Activated CD8-positive, alpha-beta memory T cell treated with anti-CD3 and anti-CD28 coated beads, Interleukin-2, amount 50 U/mL, for 1 hour (primary cell): ENCODE measurements around the gene GPX4.

Source experiments
- DNase-seq: peaks from one replicate; pipeline ENCODE4 v3.0.0-alpha.2; 2020; ENCODE audit errors: extremely low read depth

Gene GPX4

DNA sequence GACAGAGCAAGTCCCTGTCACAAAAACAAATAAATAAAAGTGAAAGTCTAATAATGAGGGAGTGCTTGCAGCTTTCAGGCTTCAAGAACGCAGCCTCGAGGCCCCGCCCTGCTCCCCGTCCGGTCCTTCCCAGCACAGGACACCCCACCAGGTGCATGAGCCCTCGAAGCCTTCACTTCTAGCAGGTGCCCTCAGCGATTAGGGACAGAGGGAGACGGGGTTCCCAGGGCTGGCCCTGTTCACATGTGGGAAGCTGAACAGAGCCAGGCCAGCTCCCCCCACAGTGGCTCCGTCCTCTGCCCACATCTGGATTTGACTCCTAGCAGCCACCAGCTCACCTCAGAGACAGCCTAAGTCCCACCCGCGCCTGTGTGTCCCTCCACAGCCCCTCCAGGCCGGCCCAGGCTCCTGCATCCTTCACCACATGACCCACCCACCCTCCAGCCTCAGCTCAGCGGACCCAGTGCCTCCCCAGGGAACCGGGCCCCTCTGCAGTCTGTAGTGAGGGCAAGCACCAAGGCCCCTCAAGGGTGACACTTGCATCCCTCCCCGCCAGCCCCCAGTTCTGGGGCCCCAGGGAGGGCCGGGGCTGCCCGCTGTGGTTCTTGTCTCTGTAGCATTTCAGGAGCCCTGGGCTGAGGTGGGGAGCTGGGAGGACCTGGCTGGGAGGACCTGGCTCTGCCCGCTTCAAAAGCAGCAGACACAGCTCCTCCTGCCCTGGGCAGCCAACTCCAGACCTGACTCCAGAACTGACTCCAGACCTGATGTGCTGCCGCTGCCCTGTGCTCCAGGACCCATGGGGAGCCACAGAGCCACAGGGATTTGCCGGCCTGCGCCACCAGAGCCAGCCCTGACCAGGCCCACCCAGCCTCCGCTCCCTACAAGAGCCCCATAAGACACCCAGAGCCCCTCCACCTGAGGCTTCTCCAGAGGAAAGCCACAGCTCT lies 27.2 kb downstream of the GPX4 start:
- DNase-seq, result no peak

DNA sequence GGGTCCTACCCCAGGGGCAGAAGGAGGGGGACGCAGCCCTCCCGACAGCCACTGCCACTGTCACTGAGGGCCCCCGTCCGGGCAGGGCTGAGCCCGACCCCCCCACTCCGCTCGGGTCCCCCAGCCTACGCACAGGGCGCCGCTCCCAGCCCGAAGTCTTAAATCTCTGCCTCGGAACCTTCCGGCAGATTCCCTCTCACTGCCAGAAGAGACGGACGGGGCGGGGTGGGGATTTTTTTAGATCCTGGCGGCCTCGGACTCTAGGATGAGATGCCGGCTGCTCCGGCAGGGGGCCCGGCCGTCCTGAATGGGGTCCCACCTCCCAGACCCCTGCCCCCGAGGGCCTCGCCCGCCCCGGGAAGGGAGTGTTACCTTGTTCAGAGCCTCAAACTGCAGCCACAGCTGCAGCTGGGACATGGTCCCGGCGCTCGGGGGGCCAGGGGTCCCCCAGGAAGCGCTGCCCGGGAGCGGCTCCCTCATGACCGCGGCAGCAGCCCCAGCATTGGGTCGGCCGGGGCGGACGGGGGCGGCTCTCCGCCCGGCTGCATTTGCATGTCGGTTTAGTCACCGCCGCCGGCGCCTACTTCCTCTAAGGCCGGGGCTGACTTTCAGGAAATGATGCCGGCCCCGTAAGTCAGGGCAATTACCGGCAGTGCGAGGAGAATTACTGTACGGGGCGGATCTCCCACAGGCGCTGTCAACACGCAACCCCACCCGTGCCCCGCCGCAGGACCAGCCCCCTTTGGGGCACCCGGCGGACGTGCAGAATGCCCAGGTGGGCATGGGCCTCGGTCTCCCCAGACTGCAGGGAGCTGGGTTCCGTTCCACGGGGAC lies 28.1 kb downstream of the GPX4 start:
- peak; percentile 63 for DNase-seq

DNA sequence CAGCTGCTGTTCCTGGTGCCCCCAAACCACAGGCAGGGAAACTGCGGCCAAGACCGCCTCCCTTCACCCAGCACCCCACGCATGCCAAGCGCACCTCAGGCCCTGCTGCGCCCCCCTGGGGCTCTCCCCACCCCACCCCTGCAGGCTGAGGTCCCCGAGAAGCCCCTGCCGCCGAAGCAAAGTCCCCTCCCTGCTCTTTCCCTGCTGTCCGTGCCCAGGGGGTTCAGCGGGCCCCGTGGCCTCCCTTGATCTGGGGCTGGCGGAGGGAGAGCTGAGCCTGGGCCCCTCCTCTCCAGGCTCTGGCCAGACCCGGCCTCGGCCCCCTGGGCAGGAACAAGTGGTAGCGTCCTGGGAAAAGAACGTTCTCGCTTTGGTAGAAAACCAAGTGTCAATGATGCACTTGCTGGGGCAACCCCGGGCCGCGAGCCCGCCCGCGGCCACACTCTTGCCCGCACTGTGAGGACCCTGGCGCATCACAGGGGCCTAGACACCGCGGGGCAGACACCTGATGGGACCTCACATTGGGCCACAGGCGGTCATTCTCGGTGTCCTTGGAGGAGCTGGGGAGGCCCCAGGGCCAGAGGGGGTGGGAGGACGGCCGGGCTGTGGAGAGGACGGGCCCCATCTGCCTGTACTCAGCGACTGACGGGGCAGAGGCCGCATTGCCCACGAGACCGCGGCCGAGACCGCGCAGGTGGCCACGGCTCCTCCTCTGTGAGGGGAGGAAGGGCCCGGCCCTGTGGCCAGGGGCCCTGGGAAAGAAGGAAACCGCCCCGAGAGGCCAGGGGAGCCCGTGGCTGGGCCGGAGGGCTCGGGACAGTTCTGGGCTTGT lies 29.0 kb downstream of the GPX4 start:
- no peak for DNase-seq

DNA sequence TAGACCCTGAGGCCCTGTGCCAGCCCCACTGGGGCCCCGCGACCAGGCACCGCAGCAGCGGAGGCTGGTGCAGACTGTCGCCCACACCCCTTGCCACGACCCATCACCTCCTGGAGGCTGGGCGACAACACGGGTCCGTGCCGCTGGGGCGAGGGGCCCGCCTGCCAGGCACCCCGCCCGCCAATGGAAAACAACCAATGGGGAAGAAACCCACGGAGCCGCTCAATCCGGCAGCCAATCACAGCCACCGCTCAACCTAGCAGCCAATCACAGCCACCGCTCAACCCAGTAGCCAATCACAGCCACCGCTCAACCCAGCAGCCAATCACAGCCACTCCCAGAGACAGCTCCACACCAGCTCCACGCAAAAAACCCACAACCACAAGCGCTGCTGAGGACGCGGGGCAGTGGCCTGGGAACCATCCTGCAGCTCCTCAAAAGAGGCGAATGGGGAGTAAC lies 29.7 kb downstream of the GPX4 start:
- peak; percentile 36 for DNase-seq

DNA sequence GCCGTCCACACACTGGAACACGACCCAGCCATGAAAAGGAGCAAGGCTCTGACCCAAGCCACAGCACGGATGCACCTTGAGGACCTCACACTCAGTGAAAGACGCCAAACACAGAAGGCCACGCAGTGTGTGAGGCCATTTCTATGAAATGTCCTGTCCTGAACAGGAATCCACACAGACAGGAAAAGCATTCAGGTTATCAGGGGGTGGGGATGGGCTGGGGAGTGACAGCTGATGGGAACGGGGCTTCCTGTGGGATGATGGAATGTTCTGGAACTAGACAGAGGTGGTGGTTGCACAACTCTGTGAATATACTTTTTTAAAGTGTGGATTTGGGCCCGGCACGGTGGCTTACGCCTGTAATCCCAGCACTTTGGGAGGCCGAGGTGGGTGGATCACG lies 30.6 kb downstream of the GPX4 start:
- no peak for DNase-seq

DNA sequence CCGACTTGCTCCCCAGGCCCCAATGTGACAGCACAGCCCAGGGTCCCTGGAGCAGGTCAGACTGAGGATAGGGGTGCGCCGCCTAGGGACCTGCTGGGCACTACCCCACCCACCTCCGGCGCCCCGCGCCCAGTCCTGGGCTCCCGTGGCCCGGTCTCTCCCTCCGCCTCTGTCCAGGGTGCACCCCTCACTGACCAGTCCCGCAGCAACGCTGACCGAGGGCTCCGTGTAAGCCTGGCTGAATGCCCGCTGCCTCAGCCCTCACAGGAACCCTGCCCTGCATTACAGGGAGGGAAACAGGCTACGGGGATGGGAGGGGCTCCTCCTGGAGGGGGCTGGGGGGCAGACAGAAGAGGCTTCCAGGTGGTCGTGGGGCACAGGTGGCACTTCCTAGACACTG lies 31.7 kb downstream of the GPX4 start:
- DNase-seq, result no peak

DNA sequence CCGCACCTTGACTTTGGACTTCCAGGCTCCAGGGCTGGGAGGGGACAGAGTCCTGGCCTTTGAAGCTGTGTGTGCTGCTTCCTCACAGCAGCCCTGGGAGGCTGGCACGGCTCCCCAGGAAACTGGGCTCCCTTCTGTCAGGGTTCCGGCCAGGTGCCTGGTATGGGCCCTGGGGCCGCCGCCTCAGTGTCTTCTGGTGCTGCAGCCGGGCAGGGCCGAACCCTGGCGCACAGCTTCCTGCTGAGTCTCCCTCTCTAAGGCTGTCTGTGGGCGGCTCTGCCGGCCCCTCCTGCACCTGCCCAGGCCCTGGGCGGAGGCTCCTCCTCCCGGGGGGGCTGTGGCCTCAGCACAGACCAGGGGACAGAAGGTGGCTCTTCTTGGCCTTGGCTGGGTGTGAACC lies 32.4 kb downstream of the GPX4 start:
- DNase-seq, result no peak

DNA sequence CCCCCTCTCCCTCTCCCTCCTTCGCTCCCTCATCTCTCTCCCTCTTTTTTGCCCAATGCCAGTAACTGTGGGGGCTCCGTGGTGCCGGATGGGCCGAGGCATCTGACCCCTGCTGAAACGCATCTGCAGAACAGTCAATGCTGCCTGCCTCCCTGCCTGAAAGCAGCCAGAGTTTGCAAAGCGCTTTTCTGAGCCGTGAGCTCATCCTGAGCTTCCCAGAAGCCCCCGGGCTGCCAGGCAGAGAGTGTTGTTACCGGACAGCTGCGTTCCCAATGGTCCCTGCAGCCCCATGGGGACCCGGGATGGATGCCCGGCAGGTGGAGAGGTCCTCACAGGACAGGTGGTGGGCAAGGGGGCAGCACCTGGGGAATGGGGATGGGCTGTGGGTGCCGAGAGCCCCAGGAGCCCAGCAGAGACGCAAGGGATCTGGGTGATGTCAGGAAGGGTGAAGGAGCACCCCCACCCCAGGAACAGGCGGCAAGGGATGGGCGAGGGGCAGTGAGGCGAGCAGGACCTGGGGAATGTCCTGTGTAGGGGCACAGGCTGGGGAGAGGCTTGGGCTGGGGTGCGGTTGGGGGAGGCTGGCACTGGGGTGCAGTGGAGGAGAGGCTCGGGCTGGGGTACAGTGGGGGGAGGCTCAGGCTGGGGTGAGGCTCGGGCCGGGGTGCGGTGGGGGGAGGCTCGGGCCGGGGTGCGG lies 33.0 kb downstream of the GPX4 start:
- DNase-seq, result no peak

DNA sequence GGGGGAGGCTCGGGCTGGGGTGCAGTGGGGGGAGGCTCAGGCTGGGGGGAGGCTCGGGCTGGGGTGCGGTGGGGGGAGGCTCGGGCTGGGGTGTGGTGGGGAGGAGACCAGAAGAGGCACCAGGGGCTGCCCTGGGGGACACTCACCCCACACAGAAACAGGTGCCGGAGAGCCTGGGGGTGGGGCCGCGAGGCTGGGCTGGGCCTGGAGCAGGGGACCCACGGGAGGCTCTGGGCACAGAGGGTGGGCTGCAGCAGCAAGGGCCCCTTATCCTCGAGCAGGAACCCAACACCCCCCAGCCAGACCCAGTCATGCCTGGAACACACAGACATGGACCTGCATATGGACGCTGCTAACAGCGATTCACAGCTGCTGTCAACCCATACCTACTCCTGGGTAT lies 34.3 kb downstream of the GPX4 start:
- DNase-seq, result no peak

DNA sequence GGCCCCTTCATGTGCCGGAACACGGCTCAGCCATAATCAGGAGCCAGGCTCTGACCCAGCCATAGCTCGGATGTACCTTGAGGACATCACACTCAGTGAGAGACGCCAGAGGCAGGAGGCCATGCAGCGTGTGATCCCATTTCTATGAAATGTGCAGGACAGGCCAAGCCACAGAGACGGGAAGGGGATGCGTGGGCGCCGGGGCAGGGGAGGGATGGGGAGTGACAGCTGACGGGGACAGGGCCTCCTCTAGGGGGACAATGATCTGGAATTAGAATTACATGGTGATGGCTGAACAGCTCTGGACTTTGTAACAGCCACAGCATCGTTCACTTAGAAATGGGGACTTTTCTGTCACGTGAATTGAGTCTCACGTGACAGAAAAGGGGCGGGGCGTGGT lies 35.3 kb downstream of the GPX4 start:
- DNase-seq, result no peak

DNA sequence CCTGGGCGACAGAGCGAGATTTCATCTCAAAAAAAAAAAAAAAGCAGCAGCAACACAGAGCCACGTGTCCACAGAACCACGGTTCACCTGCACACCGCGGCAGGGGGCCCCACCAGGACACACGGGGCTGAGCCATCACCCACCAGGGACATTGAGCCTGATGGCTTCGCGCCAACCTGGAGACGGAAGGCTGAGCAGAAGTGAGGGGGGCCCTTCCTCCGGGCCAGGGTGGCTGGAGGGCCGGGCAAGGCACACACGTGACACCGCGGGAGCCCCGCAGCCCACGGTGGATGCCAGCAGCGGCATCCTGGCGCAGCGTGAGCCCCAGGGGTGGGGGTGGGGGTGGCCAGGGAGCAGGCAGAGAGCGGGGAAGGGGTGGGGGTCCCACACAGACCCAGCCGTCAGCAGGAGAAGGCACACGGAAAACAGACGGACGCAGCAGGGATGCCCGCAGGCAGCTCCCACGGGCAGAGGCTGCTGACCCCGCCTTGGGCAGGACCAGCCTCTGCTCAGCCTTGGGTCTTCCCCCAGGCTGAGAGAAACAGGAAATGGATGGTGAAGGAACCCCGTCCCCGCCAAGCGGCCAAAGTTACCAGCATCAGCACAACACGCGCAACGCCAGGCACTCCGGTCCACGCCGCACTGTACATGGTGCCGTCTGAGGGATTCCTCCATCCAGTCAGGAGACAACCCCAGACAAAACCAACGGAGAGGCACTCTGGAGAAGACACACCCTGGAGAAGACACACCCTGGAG lies 36.7 kb downstream of the GPX4 start:
- no peak for DNase-seq

DNA sequence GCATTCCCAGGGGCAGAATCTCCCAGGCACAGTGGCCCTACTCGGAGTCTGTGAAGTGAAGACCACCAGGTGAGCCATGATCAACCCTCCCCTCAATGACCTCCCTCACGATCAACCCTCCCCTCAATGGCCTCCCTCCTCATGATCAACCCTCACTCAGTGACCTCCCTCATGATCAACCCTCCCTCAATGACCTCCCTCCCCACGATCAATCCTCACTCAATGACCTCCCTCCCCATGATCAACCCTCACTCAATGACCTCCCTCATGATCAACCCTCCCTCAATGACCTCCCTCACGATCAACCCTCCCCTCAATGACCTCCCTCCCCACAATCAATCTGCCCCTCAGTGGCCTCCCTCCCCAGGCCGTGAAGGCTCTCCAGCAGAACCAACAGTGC lies 38.1 kb downstream of the GPX4 start:
- no peak for DNase-seq

DNA sequence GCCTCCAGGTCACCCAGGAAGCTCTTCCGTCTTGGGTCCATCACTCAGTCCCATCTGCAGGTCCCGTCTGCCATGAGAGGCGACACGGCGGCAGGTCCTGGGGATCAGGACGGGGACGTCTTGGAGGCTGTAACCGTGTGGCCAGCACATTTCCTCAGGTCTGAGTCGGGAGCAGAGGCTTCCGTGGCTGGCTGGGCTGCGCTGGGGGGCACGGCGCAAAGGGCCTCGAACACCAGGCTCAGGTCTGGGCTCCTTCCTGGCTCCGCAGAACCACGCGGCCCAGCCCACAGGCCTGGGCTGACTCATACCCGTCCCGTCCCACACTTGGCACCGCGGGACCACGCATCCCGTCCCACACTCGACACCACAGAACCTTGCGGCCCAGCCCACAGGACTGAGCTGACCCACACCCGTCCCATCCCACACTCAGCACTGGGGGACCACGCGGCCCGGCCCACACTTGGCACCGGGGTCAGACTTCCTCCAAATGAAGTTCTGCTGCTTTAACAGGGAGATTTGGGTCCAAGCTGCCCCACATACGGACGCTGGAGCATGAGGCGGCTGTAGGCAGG lies 40.1 kb downstream of the GPX4 start:
- no peak for DNase-seq

DNA sequence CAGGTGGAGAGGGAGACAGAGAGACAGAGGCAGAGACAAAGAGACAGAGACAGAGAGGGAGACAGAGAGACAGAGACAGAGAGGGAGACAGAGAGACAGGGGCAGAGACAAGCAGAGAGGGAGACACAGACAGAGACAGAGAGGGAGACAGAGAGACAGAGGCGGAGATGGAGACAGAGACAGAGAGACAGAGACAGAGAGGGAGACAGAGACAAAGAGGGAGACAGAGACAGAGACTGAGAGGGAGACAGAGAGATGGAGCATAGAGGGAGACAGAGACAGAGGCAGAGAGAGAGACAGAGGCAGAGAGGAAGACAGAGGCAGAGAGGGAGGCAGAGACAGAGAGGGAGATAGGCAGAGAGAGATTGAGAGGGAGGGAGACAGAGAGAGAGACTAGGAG lies 40.9 kb downstream of the GPX4 start:
- no peak for DNase-seq

DNA sequence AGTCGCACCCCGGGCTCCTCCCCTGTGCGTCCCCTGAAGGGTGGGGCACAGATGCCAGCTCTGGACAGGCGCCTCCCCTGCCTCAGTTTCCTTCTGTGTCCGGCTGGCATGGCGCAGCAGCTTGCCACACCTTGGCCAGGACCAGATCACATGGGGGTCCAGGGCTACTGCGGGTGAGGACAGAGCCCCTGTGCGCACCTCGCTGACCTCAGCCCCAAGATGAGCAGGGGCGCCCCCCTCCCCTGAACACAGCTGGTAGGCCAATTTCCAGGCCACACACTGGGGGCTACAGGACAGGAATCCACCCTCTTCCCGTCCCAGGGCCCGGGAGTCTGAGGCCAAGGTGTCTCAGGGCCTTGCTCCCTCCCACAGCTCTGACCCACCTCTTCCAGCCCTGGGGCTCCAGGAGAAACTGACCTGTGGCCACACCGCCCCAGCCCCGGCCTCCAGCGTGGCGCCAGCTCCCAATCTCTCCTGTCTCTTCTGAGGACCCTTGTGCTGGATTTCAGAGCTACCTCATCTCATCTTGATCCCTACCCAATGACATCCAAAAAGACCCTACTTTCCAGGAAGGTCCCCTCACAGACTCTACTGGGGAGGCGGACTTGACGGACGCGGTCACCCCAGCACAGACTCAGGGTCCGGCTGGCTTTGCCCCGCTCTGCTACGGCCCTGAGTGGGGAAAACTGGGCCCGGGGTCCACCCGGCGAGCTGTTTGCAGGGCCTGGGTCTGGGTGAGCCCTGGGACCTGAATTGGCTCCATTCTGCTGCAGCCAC lies 42.0 kb downstream of the GPX4 start:
- no peak for DNase-seq

DNA sequence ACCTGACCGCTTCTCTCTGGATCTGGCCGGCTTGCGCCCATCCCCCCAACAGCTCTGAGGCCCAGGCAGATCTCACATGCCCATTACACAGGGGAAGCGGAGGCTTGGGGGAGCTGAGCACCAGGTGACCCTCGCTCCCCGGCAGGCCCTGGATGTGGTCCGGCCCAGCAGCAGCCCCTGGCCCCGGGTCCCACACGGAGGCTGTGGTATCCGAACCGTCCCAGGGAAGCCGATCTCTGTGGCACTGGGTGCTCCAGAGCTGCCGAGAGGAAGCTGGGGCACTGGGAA lies 42.6 kb downstream of the GPX4 start:
- DNase-seq, result no peak

DNA sequence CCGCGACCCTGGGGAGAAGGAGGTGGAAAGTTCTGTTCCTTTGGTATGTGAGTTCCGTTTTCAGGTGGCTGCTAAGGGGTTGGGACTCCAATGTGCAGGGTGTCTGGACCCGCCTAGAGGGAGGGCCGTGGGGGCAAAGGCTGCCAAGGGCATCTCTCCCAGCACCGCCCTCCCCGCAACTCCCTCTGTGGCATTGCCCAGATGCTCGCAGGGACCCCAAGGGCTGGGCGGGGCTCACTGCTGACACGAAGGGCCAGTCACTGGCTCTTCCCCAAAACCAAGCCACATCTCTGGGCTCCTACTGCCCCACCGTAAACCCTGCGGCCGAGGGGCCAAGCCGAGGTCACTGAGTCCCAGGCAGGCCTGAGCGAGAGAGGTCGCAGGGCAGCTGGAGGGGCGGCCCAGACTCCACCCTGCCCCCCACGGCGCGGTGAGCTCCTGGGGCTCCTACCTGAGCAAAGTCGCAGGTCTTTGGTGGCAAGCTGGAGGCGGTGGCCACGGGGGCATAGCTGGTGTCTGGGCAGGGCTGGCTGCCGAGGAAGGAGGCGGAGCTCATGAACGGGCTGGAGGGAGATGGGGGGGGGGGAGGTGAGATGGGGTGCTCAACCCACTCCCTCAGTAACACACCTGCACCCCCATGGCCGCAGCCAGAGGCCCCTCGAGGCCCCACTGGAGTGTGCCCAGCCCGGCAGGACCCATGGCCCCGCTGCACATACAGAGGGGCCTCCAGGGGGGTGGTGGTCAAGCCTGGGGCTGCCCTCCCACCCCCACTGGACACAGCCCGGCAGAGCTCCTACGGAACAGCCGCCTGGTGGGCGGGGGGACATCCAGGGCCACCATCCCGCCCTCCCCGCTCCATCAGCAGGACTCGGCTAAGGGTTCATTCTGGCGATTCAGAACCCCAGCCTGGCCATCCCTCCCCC lies 43.3 kb downstream of the GPX4 start:
- DNase-seq, result no peak

DNA sequence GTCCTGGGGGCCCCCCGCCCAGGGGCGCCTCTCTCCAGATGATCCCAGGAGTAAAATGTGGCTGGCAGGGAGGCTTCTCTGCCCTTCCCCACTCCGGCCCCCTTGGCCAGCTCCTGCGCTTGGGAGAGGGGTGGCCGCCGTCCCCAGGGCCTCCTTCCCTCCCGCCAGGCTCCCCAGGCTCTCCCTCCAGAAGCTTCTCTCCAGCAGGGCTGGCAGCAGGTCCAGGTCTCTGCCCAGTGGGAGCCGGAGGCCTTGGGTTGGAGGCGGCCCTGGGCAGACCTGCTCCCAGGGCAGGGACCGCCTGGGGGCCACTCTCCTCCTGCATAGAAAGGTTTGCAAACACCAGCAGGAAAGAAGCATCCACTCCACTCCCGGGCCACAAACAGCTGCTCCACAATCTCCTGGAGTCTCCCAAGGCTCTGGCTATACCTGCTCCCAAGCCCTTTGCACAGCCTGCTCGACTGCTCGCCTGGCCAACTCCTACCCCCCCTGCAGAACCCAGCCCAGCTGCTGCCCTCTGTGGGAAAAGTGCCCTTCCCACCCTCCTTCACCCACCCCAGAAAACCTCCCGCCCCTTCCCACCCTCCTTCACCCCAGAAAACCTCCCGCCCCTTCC lies 44.2 kb downstream of the GPX4 start:
- DNase-seq, result no peak
